HG03196 (cell line): Measurements from ENCODE around the gene POTEH.
"Not testable (repeated sequence)": the region's sequence is repeated elsewhere in the genome, so short reads cannot be mapped to it uniquely, and the experiment has no call there.

ENCODE experiments used
- ATAC-seq: cut with Tn5 transposase; IDR thresholded peaks from one replicate; pipeline ENCODE4 v1.9.1; 2021; ENCODE audit not compliant: unreplicated experiment

Gene POTEH

GRCh38 chr22:15734411-15734810, 44.6 kb downstream of the POTEH start:
- ATAC-seq = not testable (repeated sequence)

GRCh38 chr22:15738157-15738908, 48.5 kb downstream of the POTEH start:
- not testable (repeated sequence) for ATAC-seq

GRCh38 chr22:15738909-15739391, 49.1 kb downstream of the POTEH start:
- ATAC-seq = not testable (repeated sequence)

- not testable (repeated sequence) for ATAC-seq
These were observed 58.0 kb downstream of the POTEH start for GRCh38 chr22:15747636-15748323.

- not testable (repeated sequence) for ATAC-seq
These were observed 59.5 kb downstream of the POTEH start for GRCh38 chr22:15749181-15749970.

GRCh38 chr22:15759443-15760097, 69.7 kb downstream of the POTEH start:
- not testable (repeated sequence) for ATAC-seq

GRCh38 chr22:15760388-15761150, 70.7 kb downstream of the POTEH start:
- ATAC-seq = not testable (repeated sequence)

GRCh38 chr22:15761151-15761777, 71.4 kb downstream of the POTEH start:
- not testable (repeated sequence) for ATAC-seq

- not testable (repeated sequence) for ATAC-seq
These were observed 73.7 kb downstream of the POTEH start for GRCh38 chr22:15763559-15763958.
